SK-N-MC (cell line): ENCODE measurements around the gene CNGB1.

Experiments used
- EZH2 ChIP-seq: fragments of 200-600 bp; sonication (generic); IDR thresholded peaks from one replicate; pipeline ENCODE4 v1.6.1; 2017; ENCODE audit warnings: antibody characterized with exemption
- FOXP2 ChIP-seq: optimal IDR thresholded peaks from 2 replicates; pipeline ENCODE3; 2011; ENCODE audit warnings: mild to moderate bottlenecking, moderate library complexity; ENCODE audit not compliant: insufficient read depth; ENCODE audit errors: extremely low read length, control extremely low read depth
- POLR2AphosphoS5 ChIP-seq: IDR thresholded peaks from 2 replicates; pipeline ENCODE4 v1.6.1; 2012; ENCODE audit warnings: mild to moderate bottlenecking, low read depth, low read length, borderline replicate concordance

- TF ChIP-seq POLR2AphosphoS5 (no peak), EZH2 (no peak), FOXP2 (no peak)
These were observed 86.8 kb downstream of the CNGB1 start for GRCh38 chr16:57883953-57884654.
